ENCODE measurements around the gene ANGPTL2. TPM values are rescaled to one million over a fixed set of nuclear protein-coding genes. Genes with fewer than 3 reads are reported as not detected.
A peak's percentile ranks its signal among the peaks of the same experiment; 100 is the strongest.

Gene ANGPTL2
- polyA plus RNA-seq, 1 of the 3 experiments (the other 2 are of a cell fraction): 12.3 TPM

DNA sequence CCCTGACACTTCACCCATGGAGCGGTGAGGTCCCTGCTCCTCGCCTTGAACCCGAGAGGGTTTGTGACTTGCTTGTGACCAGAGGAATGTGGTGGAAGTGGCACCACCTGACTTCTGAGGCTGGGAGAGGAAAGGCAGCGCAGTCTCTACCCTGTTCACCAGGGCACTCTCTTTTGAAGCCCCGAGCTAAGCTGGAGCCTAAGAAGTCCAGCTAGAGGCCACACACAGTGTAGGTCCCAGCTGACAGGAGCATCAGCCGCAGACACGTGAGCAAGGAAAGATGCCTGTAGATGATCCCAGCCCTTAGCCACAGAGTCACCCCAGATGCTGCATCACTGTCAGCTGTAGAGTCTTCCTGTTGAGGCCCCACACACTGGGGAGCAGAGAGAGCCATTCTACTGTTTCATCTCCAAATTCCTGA, 1.7 kb upstream of the ANGPTL2 start:
- DNase-seq: no peak
- no peak for TF ChIP-seq SMC3 (IDR thresholded peaks at IDR 0.05; ENCODE audit: low read depth, low read length)
- no peak for TF ChIP-seq NFIC (IDR thresholded peaks at IDR 0.05; ENCODE audit: borderline replicate concordance)
- no peak for TF ChIP-seq MXI1 (IDR thresholded peaks at IDR 0.05; ENCODE audit: low read depth, low read length)
- TF ChIP-seq EZH2phosphoT487 (IDR thresholded peaks at IDR 0.05; ENCODE audit: borderline replicate concordance, low read depth): no peak
- TF ChIP-seq RFX5 (IDR thresholded peaks at IDR 0.05; ENCODE audit: low read length): no peak
- TF ChIP-seq GATA2 (CRISPR knock-in tag; IDR thresholded peaks at IDR 0.05): no peak
- no peak for TF ChIP-seq USF1 (IDR thresholded peaks at IDR 0.05; ENCODE audit: borderline replicate concordance, low read depth)
- TF ChIP-seq EP300 (IDR thresholded peaks at IDR 0.05; ENCODE audit: borderline replicate concordance in 1 of 2, low read depth in 1 of 2, low read length in 1 of 2): no peak
- 100% methylated on average over 4 of the region's 7 CpGs for WGBS (ENCODE audit: low lambda C conversion rate)
- Histone ChIP-seq H2AFZ (ENCODE audit: low read depth) (no peak overlapping the region), H3K9me3 (no peaks in the 10 kb centered on the region), H3K27ac (ENCODE audit: low read depth in 2 of 2, low read length in 1 of 2) (no peak overlapping the region), H3K4me1 (ENCODE audit: control insufficient read depth in 1 of 2, insufficient read depth in 2 of 2, low read depth in 1 of 2, low read length in 1 of 2) (peaks cover 12 to 36% of the 10 kb centered on the region in 2 experiments; a peak in 2 of 4 replicates), H3K4me2 (no peak overlapping the region), H3F3A (replicated peaks; ENCODE audit: insufficient read depth) (no peaks in the 10 kb centered on the region), H3K9me2 (no peaks in the 10 kb centered on the region), H3K27me3 (ENCODE audit: insufficient read depth) (no peaks in the 10 kb centered on the region), H3K79me2 (ENCODE audit: insufficient read depth) (peaks cover 13% of the 10 kb centered on the region; the same call in 1 of the 2 replicates), H3K9ac (no peak overlapping the region), H3K36me3 (replicated peaks in 1 of 2; ENCODE audit: control insufficient read depth in 1 of 2, insufficient read depth in 2 of 2, low read length in 1 of 2) (no peaks in the 10 kb centered on the region), H4K20me1 (ENCODE audit: insufficient read depth) (no peaks in the 10 kb centered on the region), H3K4me3 (ENCODE audit: low read depth in 2 of 2, low read length in 1 of 2) (no peak overlapping the region)
- CTCF ChIA-PET: interaction anchor here (0.7 to 2.0 kb wide), 3 partner anchors 75 to 183 kb away, joined by 3 to 6 read pairs (median 4); no protein-coding TSS in a partner anchor
- POLR2A ChIA-PET: no interaction called here

DNA sequence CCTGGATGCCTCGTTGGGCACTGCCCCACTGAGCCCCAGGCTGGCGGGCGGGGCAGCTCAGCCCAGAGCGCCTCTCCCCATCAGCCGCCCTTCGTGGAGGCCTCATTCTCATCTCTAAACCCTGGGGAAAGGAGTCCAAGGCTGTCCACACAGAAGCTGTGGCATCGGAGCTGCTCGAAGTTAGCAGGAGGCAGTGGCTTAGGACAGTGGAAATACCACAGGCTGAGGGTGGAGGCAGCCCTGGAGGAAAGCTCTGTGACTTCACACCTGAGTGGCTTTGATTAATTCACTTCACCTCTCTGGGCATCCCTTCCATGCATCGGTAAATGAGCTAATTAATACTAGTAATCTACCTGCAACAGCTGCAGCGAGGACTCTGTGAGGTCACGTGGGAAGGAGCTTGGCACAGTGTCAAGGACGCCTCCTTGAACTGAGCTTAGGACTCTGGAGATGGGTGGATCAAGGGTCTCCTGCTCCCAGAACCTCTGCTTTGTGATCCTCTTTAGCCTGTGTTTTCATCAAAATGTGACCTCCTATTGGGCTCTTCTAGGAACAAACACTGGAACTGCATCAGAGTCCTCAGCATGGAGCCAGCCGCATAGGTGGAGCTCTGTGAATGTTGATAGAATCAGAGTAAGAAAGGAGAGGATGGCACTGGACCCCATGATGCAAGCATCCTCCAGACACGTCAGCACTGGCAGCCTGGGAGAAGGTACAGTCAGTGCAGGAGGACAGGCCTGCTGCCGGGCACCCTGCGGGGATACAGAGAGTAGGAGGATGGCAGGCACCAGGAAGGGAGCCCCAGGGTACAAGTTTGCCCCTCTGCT, 842 bp upstream of the ANGPTL2 start:
- Histone ChIP-seq H3K9me2 (no peaks in the 10 kb centered on the region), H3K79me2 (ENCODE audit: insufficient read depth) (peaks cover 13% of the 10 kb centered on the region; the same call in 1 of the 2 replicates), H3K9ac (peak overlapping the region; percentile 72), H2AFZ (ENCODE audit: low read depth) (peak overlapping the region; percentile 92), H3K27me3 (ENCODE audit: insufficient read depth) (no peaks in the 10 kb centered on the region), H3K9me3 (no peaks in the 10 kb centered on the region), H3K4me1 (ENCODE audit: control insufficient read depth in 1 of 2, insufficient read depth in 2 of 2, low read depth in 1 of 2, low read length in 1 of 2) (peaks cover 12 to 35% of the 10 kb centered on the region in 2 experiments; a peak in 1 of 4 replicates), H3K4me3 (ENCODE audit: low read depth in 2 of 2, low read length in 1 of 2) (peak overlapping the region; percentile 60 to 68), H3K36me3 (replicated peaks in 1 of 2; ENCODE audit: control insufficient read depth in 1 of 2, insufficient read depth in 2 of 2, low read length in 1 of 2) (no peaks in the 10 kb centered on the region), H3K27ac (ENCODE audit: low read depth in 2 of 2, low read length in 1 of 2) (peak overlapping the region; percentile 69 to 75; a peak in 3 of 4 replicates), H3K4me2 (peak overlapping the region; percentile 97), H4K20me1 (ENCODE audit: insufficient read depth) (no peaks in the 10 kb centered on the region), H3F3A (replicated peaks; ENCODE audit: insufficient read depth) (no peaks in the 10 kb centered on the region)
- POLR2A ChIA-PET: interaction anchor here (1.0 to 1.5 kb wide), 2 partner anchors 17 to 87 kb away, joined by 3 to 10 read pairs; no protein-coding TSS in a partner anchor
- 54% methylated on average over 14 of the region's 16 CpGs for WGBS (ENCODE audit: low lambda C conversion rate)
- TF ChIP-seq RFX5 (IDR thresholded peaks at IDR 0.05; ENCODE audit: low read length): no peak
- TF ChIP-seq RCOR1 (IDR thresholded peaks at IDR 0.05; ENCODE audit: low read length): no peak
- TF ChIP-seq, protein P1, sequence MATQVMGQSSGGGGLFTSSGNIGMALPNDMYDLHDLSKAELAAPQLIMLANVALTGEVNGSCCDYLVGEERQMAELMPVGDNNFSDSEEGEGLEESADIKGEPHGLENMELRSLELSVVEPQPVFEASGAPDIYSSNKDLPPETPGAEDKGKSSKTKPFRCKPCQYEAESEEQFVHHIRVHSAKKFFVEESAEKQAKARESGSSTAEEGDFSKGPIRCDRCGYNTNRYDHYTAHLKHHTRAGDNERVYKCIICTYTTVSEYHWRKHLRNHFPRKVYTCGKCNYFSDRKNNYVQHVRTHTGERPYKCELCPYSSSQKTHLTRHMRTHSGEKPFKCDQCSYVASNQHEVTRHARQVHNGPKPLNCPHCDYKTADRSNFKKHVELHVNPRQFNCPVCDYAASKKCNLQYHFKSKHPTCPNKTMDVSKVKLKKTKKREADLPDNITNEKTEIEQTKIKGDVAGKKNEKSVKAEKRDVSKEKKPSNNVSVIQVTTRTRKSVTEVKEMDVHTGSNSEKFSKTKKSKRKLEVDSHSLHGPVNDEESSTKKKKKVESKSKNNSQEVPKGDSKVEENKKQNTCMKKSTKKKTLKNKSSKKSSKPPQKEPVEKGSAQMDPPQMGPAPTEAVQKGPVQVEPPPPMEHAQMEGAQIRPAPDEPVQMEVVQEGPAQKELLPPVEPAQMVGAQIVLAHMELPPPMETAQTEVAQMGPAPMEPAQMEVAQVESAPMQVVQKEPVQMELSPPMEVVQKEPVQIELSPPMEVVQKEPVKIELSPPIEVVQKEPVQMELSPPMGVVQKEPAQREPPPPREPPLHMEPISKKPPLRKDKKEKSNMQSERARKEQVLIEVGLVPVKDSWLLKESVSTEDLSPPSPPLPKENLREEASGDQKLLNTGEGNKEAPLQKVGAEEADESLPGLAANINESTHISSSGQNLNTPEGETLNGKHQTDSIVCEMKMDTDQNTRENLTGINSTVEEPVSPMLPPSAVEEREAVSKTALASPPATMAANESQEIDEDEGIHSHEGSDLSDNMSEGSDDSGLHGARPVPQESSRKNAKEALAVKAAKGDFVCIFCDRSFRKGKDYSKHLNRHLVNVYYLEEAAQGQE (IDR thresholded peaks at IDR 0.05; ENCODE audit: low read depth, low read length): no peak
- no peak for TF ChIP-seq USF2 (IDR thresholded peaks at IDR 0.05; ENCODE audit: borderline replicate concordance, low read depth, low read length)
- TF ChIP-seq RXRA (IDR thresholded peaks at IDR 0.05; ENCODE audit: borderline replicate concordance, low read depth): no peak
- no peak for TF ChIP-seq FOXJ3 (CRISPR knock-in tag; IDR thresholded peaks at IDR 0.05)
- TF ChIP-seq YY1 (IDR thresholded peaks at IDR 0.05; ENCODE audit: low read depth): no peak
- TF ChIP-seq MXI1 (IDR thresholded peaks at IDR 0.05; ENCODE audit: low read depth, low read length): no peak
- TF ChIP-seq POLR2AphosphoS5 (IDR thresholded peaks at IDR 0.05; ENCODE audit: low read depth, low read length): no peak
- TF ChIP-seq SMC3 (IDR thresholded peaks at IDR 0.05; ENCODE audit: low read depth, low read length): no peak
- no peak for TF ChIP-seq EP300 (IDR thresholded peaks at IDR 0.05; ENCODE audit: borderline replicate concordance in 1 of 2, low read depth in 1 of 2, low read length in 1 of 2)
- no peak for TF ChIP-seq GABPA (IDR thresholded peaks at IDR 0.05; ENCODE audit: low read depth)
- TF ChIP-seq RAD21 (IDR thresholded peaks at IDR 0.05; ENCODE audit: low read length): no peak
- no peak for TF ChIP-seq GATA2 (CRISPR knock-in tag; IDR thresholded peaks at IDR 0.05)
- TF ChIP-seq ELF1 (IDR thresholded peaks at IDR 0.05): no peak
- no peak for TF ChIP-seq USF1 (IDR thresholded peaks at IDR 0.05; ENCODE audit: borderline replicate concordance, low read depth)
- DNase-seq: no peak
- CTCF ChIA-PET: interaction anchor here (0.9 to 2.0 kb wide), 5 partner anchors 16 to 182 kb away, joined by 3 to 6 read pairs (median 3); no protein-coding TSS in a partner anchor

Measured in SK-N-SH (cell line).